Measurements from ENCODE around the gene DPRX. TPM values are rescaled to one million over a fixed set of nuclear protein-coding genes. Genes with fewer than 3 reads are reported as not detected.
"Not testable (repeated sequence)": the region's sequence is repeated elsewhere in the genome, so short reads cannot be mapped to it uniquely, and the experiment has no call there.

Gene DPRX
- polyA plus RNA-seq, 10 donors = 0.59 TPM; not detected in 9

- no peak for DNase-seq
Measured at GRCh38 chr19:53644061-53644816, 12.4 kb downstream of the DPRX start.

- peak in 2 of 3 donors; percentile 9 to 30 for DNase-seq
Measured at GRCh38 chr19:53646144-53646543, 14.3 kb downstream of the DPRX start.

DNA sequence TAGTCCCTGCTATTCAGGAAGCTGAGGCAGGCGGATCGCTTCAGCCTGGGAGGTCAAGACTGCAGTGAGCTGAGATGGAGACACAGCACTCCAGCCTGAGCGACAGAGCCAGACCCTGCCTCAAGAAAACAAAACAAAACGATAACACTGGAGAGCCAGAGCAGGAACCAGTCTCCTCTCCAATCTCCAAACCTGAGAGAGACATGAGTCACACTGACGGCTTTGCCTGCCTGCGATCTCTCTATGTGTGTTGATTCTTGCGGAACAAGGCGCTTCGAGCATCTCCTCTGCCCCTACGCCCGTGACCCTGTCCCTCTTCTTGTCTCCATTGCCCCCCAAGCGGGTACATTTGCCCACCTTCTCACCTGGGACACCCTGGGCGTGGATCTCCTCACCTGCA lies 15.6 kb downstream of the DPRX start:
- no peak for DNase-seq

GRCh38 chr19:53647792-53648191 lies 16.0 kb downstream of the DPRX start:
- no peak for DNase-seq

DNA sequence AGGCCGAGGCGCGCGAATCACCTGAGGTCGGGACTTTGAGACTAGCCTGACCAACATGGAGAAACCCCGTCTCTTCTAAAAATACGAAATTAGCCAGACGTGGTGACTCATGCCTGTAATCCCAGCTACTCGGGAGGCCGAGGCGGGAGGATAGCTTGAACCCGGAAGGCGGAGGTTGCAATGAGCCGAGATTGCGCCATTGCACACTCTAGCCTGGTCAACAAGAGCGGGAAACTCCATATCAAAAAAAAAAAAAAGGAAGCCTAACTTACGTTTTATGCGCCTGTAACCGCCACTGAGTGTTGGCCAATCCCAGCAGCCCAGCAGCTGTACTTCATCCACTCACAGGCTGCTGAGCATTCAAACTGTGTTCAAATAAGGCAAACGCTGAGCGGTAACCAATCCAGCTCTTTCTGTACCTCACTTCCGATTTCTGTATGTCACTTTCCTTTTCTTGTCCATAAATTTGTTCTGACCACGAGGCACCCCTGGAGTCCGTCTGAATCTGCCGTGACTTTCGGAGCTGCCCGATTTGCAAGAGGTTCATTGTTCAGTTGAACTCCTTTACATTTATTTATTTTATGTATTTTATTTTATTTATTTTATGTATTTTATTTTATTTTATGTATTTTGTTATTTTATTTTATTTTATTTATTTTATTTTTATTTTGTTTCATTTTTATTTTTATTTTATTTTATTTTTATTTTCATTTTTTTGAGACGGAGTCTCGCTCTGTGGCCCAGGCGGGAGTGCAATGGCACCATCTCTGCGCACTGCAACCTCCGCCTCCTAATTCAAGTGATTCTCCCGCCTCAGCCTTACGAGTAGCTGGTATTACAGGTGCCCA lies 18.2 kb downstream of the DPRX start:
- no peak for DNase-seq

DNA sequence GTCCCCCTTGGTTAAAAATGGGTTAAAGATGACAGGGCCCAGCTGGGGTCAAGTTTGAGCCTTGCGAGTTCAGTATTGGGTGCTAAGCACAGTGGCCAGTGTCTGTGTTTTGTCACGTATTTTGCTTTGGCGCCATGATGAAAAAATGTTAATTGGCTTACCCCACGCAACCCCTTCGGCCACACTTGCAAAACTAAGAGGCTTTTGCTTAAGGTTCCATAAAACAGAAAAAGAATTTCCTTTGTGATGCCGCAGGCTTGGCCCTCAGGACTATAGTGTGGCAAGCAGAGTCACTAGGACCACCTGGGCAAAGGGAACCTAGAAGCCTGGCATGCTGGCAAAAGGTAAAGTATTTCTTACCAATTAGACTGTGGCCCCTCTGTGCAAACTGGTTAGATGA lies 20.7 kb downstream of the DPRX start:
- DNase-seq = no peak

- no peak for DNase-seq
Measured at GRCh38 chr19:53655042-53655665, 23.4 kb downstream of the DPRX start.

DNA sequence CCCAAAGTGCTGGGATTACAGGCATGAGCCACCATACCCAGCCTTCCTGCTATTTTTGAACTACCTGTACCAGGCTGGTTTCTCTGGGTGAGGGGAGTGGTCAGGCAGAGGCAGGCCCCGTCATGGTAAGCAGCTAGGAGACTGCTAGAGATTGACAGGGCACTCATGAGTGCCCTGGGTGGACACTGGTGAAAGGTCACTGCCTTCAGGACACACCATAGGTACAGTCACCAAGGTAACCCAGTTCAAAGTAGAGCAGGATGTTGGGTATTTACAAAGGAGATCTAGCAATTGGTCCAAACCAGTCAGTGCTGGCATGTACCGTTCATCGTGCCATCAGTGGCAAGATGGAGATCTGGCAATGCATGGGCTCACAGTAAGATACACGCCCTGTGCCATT lies 25.5 kb downstream of the DPRX start:
- no peak for DNase-seq

GRCh38 chr19:53657778-53658177 lies 26.0 kb downstream of the DPRX start:
- no peak for DNase-seq

DNA sequence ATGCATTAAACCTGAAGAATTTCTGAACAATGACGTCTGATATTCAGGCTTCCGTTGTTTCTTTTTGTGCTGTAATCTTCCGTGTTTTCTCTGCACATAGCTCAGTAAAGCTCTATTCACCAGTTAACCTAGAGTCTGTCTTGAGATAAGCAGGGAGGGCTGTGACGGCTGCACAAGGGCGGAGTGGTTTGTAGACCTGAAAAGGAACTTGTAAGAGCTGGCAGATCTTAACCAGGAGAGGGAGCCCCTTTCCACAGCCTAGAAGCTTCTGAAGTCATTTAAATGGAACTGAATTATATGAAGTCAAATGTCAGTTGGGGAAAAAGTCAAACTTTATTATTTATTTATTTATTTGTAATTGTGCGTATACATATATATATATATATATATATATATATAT lies 27.5 kb downstream of the DPRX start:
- DNase-seq = peak in 1 of 3 donors; percentile 33

DNA sequence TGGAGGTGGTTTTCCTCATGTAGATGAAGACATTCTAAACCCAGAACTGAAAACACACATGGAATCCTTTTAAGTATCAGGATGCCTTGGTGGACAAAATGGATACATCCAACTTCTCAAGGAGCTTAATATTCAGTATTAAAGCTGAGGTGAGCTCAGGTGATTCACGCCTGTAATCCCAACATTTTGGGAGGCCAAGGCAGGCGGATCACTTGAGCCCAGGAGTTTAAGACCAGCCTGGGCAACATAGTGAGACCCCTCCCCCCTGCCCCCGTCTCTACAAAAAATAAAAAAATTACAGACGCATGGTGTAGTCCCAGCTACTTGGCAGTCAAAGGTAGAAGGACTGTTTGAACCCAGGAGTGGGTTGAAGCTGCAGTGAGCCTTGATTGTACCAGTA lies 28.8 kb downstream of the DPRX start:
- DNase-seq = no peak

GRCh38 chr19:53662209-53662608 lies 30.4 kb downstream of the DPRX start:
- DNase-seq = no peak

DNA sequence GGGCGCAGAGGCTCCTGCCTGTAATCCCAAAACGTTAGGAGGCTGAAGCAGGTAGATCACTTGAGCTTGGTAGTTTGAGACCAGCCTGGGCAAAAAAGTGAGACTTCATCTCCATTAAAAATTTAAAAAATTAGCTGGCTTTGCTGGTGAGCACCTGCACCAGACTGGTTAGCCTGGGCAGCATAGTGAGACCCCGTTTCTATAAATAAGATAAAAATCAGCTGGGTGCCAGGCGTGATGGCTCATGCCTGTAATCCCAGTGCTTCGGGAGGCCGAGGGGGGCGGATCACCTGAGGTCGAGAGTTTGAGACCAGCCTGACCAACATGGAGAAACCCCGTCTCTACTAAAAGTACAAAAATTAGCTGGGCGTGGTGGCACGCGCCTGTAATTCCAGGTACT lies 32.4 kb downstream of the DPRX start:
- DNase-seq = no peak

DNA sequence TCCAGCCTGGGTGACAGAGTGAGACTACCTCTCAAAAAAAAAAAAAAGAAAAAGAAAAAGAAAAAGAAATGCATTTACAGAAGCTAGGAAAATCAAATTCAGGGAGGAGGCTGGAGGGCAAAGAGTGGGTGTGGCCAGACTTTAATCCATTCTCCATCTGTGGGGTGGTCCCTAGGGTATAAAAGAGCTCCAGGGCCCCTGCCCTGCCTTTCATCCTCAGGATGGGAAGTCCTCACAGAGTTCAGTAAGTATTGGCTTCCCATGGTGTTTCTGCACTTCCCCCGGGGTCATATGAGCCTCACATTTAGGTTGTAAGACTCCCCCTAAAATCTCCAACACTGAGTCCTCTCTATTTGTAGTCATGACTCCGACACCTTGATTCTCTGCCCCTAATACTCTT lies 33.0 kb downstream of the DPRX start:
- DNase-seq = no peak

DNA sequence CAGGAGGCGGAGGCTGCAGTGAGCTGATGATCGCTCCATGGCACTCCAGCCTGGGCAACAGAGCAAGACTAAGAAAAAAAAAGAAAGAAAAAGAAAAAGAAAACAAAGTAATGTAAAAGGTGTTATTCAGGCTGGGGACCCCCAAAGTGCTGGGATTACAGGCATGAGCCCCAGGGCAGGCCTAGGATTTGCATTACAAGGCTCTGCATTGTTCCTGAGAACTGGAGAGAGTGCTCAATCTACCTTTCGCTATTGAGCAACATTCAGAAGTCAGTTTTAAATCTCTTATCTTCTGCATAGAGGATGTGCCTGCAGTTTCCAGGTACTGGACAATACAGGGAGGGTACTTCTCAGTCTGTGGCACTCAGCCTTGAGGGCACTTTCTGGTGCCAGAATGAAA lies 34.5 kb downstream of the DPRX start:
- not testable (repeated sequence) for DNase-seq

- not testable (repeated sequence) for DNase-seq
Measured at GRCh38 chr19:53668804-53669203, 37.0 kb downstream of the DPRX start.

DNA sequence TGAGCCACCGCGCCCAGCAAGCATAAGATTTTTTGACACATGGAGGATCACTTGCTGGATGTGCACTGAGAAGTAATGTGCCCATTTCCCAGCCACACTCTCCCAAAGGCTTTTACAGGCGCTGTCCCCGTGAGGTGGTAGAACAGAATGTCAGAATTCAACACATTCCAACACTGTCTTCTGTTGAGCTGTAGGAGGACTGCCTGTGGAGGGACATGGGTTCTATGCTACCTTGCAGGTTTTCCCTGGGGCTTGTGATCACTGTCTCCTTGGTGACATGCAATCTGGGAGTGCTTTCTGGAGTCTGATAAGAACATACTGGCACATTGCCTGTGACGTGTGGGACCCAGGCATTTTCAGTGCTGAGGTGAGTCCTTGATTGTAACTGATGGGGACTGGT lies 38.5 kb downstream of the DPRX start:
- no peak for DNase-seq

GRCh38 chr19:53671663-53672062 lies 39.9 kb downstream of the DPRX start:
- no peak for DNase-seq
